HepG2 (cell line): ENCODE results near the gene RIPOR3. TPM values are rescaled to one million over a fixed set of nuclear protein-coding genes. Genes with fewer than 3 reads are reported as not detected.

Experiments
- ATAC-seq: fragments of 200-7000 bp; cut with Tn5 transposase; 3 replicates; pipeline ENCODE4 v1.9.1; 2020; ENCODE audit warnings: mild to moderate bottlenecking, moderate library complexity
- BruUV-seq: library from RNA; stranded (reverse); fragments of 400-500 nt; replicated peaks from 2 replicates; lab custom pipeline; 2021; lab: Mats Ljungman, UMichigan
- CTCF ChIA-PET: fragments of 300-600 bp; formaldehyde crosslinking; extraction: SDS; loops from one replicate; lab custom pipeline; 2021; ENCODE audit warnings: low total read pairs, inconsistent platforms, low intra/inter-chr PET ratio; lab: Yijun Ruan, JAX
- POLR2A ChIA-PET: fragments of 350-600 bp; sonication (Branson Sonifier 250); formaldehyde crosslinking; loops from one replicate; lab custom pipeline; 2020; ENCODE audit warnings: antibody characterized with exemption, inconsistent platforms; lab: Yijun Ruan, JAX
- DNase-seq: peaks from one replicate; pipeline ENCODE4 v3.0.0-alpha.2; 2015; ENCODE audit warnings: low spot score
- FAIRE-seq: peaks from 3 replicates; lab custom pipeline; 2011; peaks lifted over from hg19 to GRCh38; lab: Jason Lieb, UNC
- H2AFZ ChIP-seq: one replicate; pipeline ENCODE4 v1.6.1; 2011; ENCODE audit warnings: low read length, inconsistent platforms
- H3K27ac ChIP-seq: fragments of 300-600 bp; 3 replicates; pipeline ENCODE4 v1.8.0; 2011; ENCODE audit warnings: mixed run types, mild to moderate bottlenecking, mixed read lengths, low read length, inconsistent platforms; ENCODE audit not compliant: insufficient read depth; ENCODE audit errors: extremely low read length
- H3K27me3 ChIP-seq, 2 experiments: fragments of 200-600 bp in 1 of 2; 2 replicates in 1 of 2; 3 replicates in 1 of 2; pipeline versions ENCODE4 v1.6.0 to v1.8.0; 2011; ENCODE audit warnings: low read length in 2 of 2, mild to moderate bottlenecking in 2 of 2, moderate library complexity in 2 of 2, inconsistent platforms in 1 of 2; ENCODE audit not compliant: insufficient read depth in 2 of 2, control insufficient read depth in 1 of 2
- H3K36me3 ChIP-seq, 2 experiments: fragments of 200-600 bp in 1 of 2; replicated peaks in 1 of 2; 2 replicates in 1 of 2; 3 replicates in 1 of 2; pipeline versions ENCODE4 v1.5.1 to v1.8.0; 2011; ENCODE audit warnings: low read length in 2 of 2, inconsistent platforms in 1 of 2; ENCODE audit not compliant: insufficient read depth in 2 of 2, control insufficient read depth in 1 of 2
- H3K4me1 ChIP-seq: 2 replicates; pipeline ENCODE4 v1.5.1; 2012; ENCODE audit warnings: low read length, inconsistent platforms; ENCODE audit not compliant: insufficient read depth
- H3K4me2 ChIP-seq: 2 replicates; pipeline ENCODE4 v1.6.0; 2011; ENCODE audit warnings: low read depth, low read length, inconsistent platforms
- H3K4me3 ChIP-seq, 3 experiments: fragments of 200-600 bp in 1 of 3; sonication (generic), shearing (Covaris generic) in 1 of 3; replicated peaks in 1 of 3; 2 replicates each; pipeline ENCODE4 v1.5.1; 2011 to 2016; ENCODE audit warnings: low read length in 3 of 3, inconsistent platforms in 2 of 3, low read depth in 2 of 3, mild to moderate bottlenecking in 2 of 3, control low read depth in 1 of 3, mixed read lengths in 1 of 3; ENCODE audit not compliant: insufficient read depth in 1 of 3
- H3K79me2 ChIP-seq: one replicate; pipeline ENCODE4 v1.6.1; 2011; ENCODE audit warnings: low read length, inconsistent platforms; ENCODE audit not compliant: insufficient read depth
- H3K9ac ChIP-seq: 2 replicates; pipeline ENCODE4 v1.6.0; 2011; ENCODE audit warnings: mild to moderate bottlenecking, low read depth, low read length, inconsistent platforms; ENCODE audit not compliant: insufficient read depth
- H3K9me3 ChIP-seq: 2 replicates; pipeline ENCODE4 v1.5.1; 2012; ENCODE audit warnings: mild to moderate bottlenecking, low read length
- H4K20me1 ChIP-seq: 2 replicates; pipeline ENCODE4 v1.6.0; 2011; ENCODE audit warnings: inconsistent platforms, mild to moderate bottlenecking, low read length, moderate library complexity; ENCODE audit not compliant: insufficient read depth
- AGO2 ChIP-seq: fragments of 200-400 bp; formaldehyde crosslinking; optimal IDR thresholded peaks from 2 replicates; pipeline ENCODE3; 2017; ENCODE audit warnings: mild to moderate bottlenecking, low read depth, low read length, moderate library complexity
- HIVEP1 ChIP-seq: sonication (generic); formaldehyde crosslinking; IDR thresholded peaks from 2 replicates; pipeline ENCODE4 v1.4.0; 2020; ENCODE audit warnings: mild to moderate bottlenecking, missing genetic modification reagents
- PHF20 ChIP-seq: sonication (generic); formaldehyde crosslinking; IDR thresholded peaks from 2 replicates; pipeline ENCODE4 v1.5.0; 2020; ENCODE audit warnings: mild to moderate bottlenecking, missing genetic modification reagents
- RBM22 ChIP-seq: fragments of 200-400 bp; formaldehyde crosslinking; optimal IDR thresholded peaks from 2 replicates; pipeline ENCODE3; 2017; ENCODE audit warnings: mild to moderate bottlenecking, low read length, moderate library complexity
- TIGD3 ChIP-seq: sonication (generic); formaldehyde crosslinking; IDR thresholded peaks from 2 replicates; pipeline ENCODE4 v1.5.1; 2020; ENCODE audit warnings: mild to moderate bottlenecking, missing genetic modification reagents, borderline replicate concordance
- USF2 ChIP-seq, 2 experiments: sonication (generic) in 1 of 2; formaldehyde crosslinking in 1 of 2; IDR thresholded peaks; 2 replicates each; pipeline versions ENCODE4 v1.5.1 to v1.6.1; 2011 to 2020; ENCODE audit warnings: borderline replicate concordance in 1 of 2, low read depth in 1 of 2, low read length in 1 of 2, mild to moderate bottlenecking in 1 of 2, missing genetic modification reagents in 1 of 2, moderate library complexity in 1 of 2
- ZNF576 ChIP-seq: sonication (generic); formaldehyde crosslinking; IDR thresholded peaks from 2 replicates; pipeline ENCODE4 v1.4.0; 2020; ENCODE audit warnings: mild to moderate bottlenecking, missing genetic modification reagents
- WGBS: methylation state at CpG from one replicate; pipeline ENCODE4 v1.1.6; 2017; ENCODE audit warnings: low lambda C conversion rate; 5-methylcytosine and 5-hydroxymethylcytosine counted together
- in situ Hi-C: cut with HindIII; loops from 2 replicates; pipeline ENCODE4 v1.10.0; 2017; ENCODE audit warnings: low pct_unique_long_range_greater_than_20kb; ENCODE audit not compliant: extremely low pct_ligation_motif_present
- intact Hi-C: fragments of 100-400 bp; cut with micrococcal nuclease; formaldehyde crosslinking; loops from one replicate; pipeline ENCODE4 v1.10.0; 2022; ENCODE audit not compliant: unreplicated experiment
- polyA plus RNA-seq, 8 experiments: library from polyadenylated mRNA; depleted of rRNA in 3 of 8; stranded (reverse) in 7 of 8; unstranded in 1 of 8; fragments of >200 nt; fragmentation: Illumina TruSeq in 4 of 8; extraction: Trizol in 4 of 8; gene quantifications; 2 replicates each; pipeline versions ENCODE4 v1.2.1 to v1.2.3, GENCODE V29; 2011 to 2016; ENCODE audit warnings: low read depth in 4 of 8, missing spikeins in 1 of 8, mixed read lengths in 1 of 8; ENCODE audit not compliant: insufficient read depth in 1 of 8
- total RNA-seq, 5 experiments: library from RNA; depleted of rRNA; stranded (reverse); fragments of >200 nt; fragmentation: Illumina TruSeq; extraction: Trizol; gene quantifications; 2 replicates each; pipeline ENCODE4 v1.2.3, GENCODE V29; 2016; ENCODE audit warnings: low read depth in 1 of 5

RIPOR3 gene
- total and polyA plus RNA-seq, 2 of the 13 experiments (the other 11 are each of a cell fraction or from before 2014, with no cell fraction given) = 0.18 TPM; not detected in 1

- TF ChIP-seq PHF20 (no peak), TIGD3 (CRISPR knock-in tag) (0 out of 2 replicates have a peak, but pooled peaks have one; percentile 28), AGO2 (peak; percentile 69), RBM22 (peak; percentile 63), USF2 (IDR thresholded peaks at IDR 0.05; ENCODE audit: low read depth, low read length) (no peak), USF2 (CRISPR knock-in tag; IDR thresholded peaks at IDR 0.05; ENCODE audit: borderline replicate concordance) (no peak), ZNF576 (CRISPR knock-in tag) (peak; percentile 46; the same call in 1 of the 2 replicates), HIVEP1 (CRISPR knock-in tag) (0 out of 2 replicates have a peak, but pooled peaks have one; percentile 35)
- ChIA-PET POLR2A (no interaction called here), CTCF (no interaction called here)
- FAIRE-seq (no peak), ATAC-seq (peak; percentile 15; the same call in 1 of the 3 replicates), DNase-seq (no peak)
- Histone ChIP-seq H3K9ac (no peak overlapping the region), H4K20me1 (no peaks in the 10 kb centered on the region), H3K4me2 (no peak overlapping the region), H3K4me1 (no peaks in the 10 kb centered on the region), H3K4me3 (no peak overlapping the region), H2AFZ (no peak overlapping the region), H3K36me3 (peaks cover 20 to 35% of the 10 kb centered on the region in 2 experiments), H3K27me3 (no peaks in the 10 kb centered on the region), H3K9me3 (no peaks in the 10 kb centered on the region), H3K27ac (no peak overlapping the region), H3K79me2 (no peaks in the 10 kb centered on the region)
- in situ Hi-C loops = loop anchor here (10.0 kb wide), 1 partner anchor 472 kb away; the partner anchor contains the start of gene UBE2V1
- no TSS peak for BruUV-seq
- intact Hi-C loops = no loop called here
- 94% methylated on average over 13 of the region's 13 CpGs for WGBS
Measured at GRCh38 chr20:50586531-50587232, 104.7 kb downstream of the RIPOR3 start.
